HG02798 (cell line): ENCODE results near the gene DENND4C.
"Not testable (repeated sequence)": the region's sequence is repeated elsewhere in the genome, so short reads cannot be mapped to it uniquely, and the experiment has no call there.

Experiments used
- ATAC-seq: cut with Tn5 transposase; IDR thresholded peaks from one replicate; pipeline ENCODE4 v1.9.1; 2021; ENCODE audit warnings: mild to moderate bottlenecking; ENCODE audit not compliant: unreplicated experiment, poor library complexity

The DENND4C gene

DNA sequence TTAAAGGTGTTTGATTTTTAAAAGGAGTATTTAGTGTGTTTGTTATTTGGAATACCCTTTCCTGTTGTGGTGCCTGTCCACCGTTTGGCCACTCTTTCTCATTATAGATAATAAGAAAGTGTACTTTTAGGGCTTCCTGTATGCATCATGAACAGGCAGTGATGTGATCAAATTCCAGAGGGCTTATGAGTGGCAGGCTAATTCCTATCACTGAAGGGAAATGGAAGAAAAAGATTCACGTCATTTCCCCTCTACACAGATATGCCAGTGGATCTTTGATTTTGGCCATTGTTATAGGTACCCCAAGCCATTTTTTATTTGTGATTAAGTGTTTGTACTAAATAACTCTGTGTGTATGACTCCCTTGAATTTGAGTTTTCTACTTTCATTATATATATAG lies 112.5 kb downstream of the DENND4C start:
- no peak for ATAC-seq

DNA sequence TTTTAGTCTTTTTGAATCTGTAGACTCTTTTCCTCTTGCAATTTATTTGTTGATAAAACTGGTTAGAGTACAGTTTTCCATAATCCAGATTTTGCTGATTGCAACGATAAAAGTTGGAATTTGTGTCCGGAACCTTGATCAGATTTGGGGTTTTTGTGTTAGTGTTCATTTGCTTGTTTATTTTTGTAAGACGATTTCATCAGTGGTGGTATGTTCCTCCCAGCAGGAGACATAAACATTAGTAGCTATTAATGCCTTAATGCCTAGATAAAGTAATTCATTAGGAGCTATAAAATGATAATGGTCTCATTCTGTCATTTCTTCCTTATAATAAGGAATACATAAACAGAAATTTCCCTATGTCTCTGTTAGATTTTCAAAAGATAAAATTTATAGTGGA lies 128.2 kb downstream of the DENND4C start:
- no peak for ATAC-seq

DNA sequence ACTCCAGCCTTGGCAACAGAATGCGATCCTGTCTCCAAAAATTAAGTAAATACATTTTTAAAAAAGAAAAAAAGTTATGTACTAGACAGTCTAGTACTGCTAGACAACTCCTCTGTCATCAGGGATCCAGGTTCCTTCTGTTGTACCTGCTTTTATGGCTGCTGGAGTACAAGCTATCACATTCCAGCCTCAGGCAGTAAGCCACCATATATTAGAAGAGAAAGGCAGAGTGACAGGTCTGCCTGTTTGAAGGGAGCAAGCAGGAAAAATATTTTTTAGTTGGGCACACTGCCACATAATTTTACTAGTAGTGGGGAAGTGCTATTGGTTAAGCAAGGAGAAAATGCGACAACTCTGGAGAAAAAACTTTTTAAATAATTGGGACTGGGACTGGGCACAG lies 138.6 kb downstream of the DENND4C start:
- no peak for ATAC-seq

DNA sequence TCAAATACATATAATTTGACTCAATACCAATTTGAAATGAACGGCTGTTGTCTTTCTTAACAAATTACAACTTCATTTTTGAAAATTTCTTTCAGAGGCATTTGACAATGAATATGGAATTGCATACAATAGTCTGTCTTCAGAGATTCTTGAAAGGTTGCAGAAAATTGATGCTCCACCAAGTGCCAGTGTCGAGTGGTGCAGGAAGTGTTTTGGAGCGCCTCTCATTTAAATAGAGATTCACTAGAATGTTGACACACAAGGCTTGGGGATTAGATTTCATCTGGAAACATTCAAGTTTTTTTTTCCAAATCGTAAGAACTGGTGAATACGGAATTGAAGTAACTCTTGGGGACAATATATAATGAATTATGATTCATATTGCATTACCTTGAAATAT lies 141.4 kb downstream of the DENND4C start:
- ATAC-seq, result no peak

DNA sequence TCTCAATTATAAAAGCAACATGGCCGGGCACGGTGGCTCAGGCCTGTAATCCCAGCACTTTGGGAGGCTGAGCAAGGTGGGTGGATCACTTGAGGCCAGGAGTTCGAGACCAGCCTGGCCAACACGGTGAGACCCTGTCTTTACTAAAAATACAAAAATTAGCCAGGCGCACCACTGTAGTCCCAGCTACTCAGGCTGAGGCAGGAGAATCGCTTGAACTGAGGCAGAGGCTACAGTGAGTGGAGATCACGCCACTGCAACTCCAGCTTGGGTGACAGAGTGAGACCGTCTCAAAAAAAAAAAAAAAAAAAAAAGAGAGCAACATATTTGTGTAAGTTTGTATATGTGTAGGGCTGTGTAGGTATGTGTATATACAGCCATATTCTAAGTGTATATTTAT lies 142.1 kb downstream of the DENND4C start:
- no peak for ATAC-seq

GRCh38 chr9:19373527-19373926 lies 143.0 kb downstream of the DENND4C start:
- ATAC-seq, result no peak

- ATAC-seq, result no peak
Measured at GRCh38 chr9:19375538-19375937, 145.0 kb downstream of the DENND4C start.

DNA sequence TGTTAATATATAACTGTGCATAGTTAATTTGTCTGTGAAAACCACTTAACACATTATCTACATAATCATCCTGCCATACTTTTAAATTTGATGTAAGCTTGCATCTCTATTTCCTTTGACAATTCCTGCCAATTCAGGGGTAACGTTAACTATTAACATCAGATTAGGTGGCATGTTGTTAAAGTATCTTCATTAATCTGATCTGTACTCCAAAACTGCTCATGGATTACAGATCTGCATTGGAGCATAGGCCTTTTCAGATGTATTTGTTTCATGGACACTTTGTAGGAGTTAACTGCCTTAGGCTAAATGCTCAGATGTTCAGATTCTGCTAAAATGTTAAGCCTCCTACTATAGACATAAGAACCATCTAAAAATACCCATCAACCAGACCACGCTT lies 146.4 kb downstream of the DENND4C start:
- no peak for ATAC-seq

DNA sequence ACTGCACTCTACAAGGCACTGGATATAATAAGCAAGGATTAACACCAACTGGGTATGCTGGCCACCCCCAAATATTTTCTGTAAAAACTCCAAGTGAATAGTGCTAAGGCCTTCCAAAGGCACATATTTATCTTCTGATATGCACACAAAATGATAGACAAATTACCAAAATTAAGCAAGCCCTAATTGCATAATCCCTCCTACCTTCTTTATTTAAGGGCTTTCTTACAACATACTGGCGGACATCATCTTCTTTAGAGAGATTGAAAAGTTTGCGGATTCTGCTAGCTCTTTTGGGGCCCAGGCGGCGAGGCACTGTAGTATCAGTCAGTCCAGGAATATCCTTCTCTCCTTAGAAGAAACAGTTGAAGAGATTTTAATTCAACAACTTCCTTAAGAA lies 147.7 kb downstream of the DENND4C start:
- ATAC-seq, result no peak

- no peak for ATAC-seq
Measured at GRCh38 chr9:19378647-19379046, 148.2 kb downstream of the DENND4C start.

DNA sequence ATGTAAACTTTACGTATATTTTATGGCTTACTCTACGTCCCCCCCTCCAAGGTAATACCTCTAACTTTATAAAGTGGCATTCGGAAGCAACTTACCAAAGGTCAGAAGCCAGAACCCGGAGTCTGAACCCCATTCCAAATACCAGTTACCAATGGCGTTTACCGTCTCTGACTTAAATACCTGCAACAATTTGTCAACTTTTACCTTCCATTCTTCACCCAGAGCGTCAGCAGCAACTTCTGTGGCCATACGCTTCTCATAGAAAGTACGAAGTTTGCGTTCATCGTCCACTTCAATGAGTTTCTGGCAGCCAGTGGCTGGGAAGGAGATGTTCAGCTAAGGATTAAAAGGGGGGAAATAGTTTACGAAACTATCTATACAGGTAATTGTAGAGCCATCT lies 148.8 kb downstream of the DENND4C start:
- no peak for ATAC-seq

GRCh38 chr9:19379697-19380046 lies 149.2 kb downstream of the DENND4C start:
- ATAC-seq, result peak; percentile 40

GRCh38 chr9:19380826-19381075 lies 150.3 kb downstream of the DENND4C start:
- ATAC-seq, result no peak

DNA sequence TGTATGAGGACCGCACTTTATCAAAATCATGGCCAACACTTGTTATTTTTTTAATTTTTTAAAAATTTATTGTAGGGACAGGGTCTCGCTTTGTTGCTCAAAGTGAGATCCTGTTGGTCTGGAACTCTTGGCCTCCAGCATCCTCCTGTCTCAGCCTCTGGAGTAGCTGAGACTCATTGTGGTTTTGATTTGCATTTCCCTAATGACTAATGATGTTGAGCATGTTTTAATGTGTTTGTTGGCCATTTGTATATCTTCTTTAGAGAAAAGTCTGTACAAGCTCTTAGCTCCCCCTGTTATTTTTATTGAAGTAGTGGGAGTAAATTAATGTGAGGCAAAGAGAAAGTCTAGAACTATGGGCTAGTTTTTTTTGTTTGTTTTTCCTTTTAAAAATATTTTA lies 151.2 kb downstream of the DENND4C start:
- ATAC-seq, result no peak

DNA sequence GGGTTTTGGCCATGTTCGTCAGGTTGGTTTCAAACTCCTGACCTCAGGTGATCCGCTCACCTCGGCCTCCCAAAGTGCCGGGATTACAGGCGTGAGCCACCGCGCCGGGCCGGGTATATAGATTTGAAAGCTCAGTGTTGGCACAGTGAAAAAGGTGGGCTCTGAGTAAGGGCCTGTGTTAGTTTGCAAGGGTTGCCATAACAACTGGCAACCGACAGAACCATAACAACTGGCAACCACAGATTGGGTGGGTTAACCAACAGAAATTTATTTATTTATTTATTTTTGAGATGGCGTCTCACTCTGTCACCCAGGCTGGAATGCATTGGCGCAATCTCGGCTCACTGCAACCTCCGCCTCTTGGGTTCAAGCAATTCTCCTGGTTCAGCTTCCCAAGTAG lies 154.7 kb downstream of the DENND4C start:
- not testable (repeated sequence) for ATAC-seq

- ATAC-seq, result no peak
Measured at GRCh38 chr9:19385786-19386501, 155.5 kb downstream of the DENND4C start.

- ATAC-seq, result no peak
Measured at GRCh38 chr9:19386502-19387044, 156.1 kb downstream of the DENND4C start.

DNA sequence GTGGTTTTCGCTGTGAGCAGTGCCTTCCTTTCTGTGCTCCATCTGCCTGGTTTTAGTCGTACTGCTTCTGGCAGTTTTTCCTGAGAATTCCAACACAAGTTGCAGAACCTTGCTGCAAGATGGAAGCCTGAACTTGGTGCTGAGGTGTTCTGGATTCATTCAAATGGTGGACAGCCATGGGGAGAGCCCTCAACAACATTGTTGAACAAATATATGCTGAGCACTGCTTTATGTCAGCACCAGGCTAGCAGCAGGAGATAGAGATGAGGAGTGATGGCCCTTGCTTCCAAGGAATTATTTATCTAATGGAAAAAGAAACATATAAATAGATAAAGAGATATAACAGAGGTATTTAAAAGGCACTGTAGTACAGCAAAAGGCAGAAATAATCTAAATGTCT lies 156.8 kb downstream of the DENND4C start:
- no peak for ATAC-seq

DNA sequence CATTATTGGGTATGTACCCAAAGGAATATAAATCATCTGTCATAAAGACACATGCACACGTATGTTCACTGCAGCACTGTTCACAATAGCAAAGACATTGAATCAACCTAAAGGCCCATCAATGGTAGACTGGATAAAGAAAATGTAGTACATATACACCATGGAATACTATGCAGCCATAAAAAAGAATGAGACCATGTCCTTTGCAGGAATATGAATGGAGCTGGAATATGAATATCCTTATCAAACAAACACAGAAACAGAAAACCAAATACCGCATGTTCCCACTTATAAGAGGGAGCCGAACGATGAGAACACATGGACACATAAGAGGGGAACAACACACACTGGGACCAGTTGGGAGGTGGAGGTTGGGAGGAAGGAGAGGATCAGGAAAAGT lies 159.0 kb downstream of the DENND4C start:
- not testable (repeated sequence) for ATAC-seq

GRCh38 chr9:19397845-19398244 lies 167.4 kb downstream of the DENND4C start:
- ATAC-seq, result no peak

GRCh38 chr9:19403231-19403630 lies 172.7 kb downstream of the DENND4C start:
- not testable (repeated sequence) for ATAC-seq

GRCh38 chr9:19404283-19405075 lies 174.0 kb downstream of the DENND4C start:
- ATAC-seq, result no peak
